Caco-2 (cell line): ENCODE data around the gene S1PR3. TPM values are rescaled to one million over a fixed set of nuclear protein-coding genes. Genes with fewer than 3 reads are reported as not detected.

Source experiments
- BruUV-seq: library from RNA; stranded (reverse); fragments of 400-500 nt; replicated peaks from 2 replicates; lab custom pipeline; 2021; lab: Mats Ljungman, UMichigan
- CTCF ChIA-PET: fragments of 300-600 bp; sonication (Branson Sonifier 250); formaldehyde crosslinking; loops from one replicate; lab custom pipeline; 2022; ENCODE audit warnings: antibody characterized with exemption; lab: Charles Lee
- POLR2A ChIA-PET: fragments of 300-600 bp; sonication (Branson Sonifier 250); formaldehyde crosslinking; loops from one replicate; lab custom pipeline; 2022; ENCODE audit warnings: antibody characterized with exemption; lab: Charles Lee
- DNase-seq, 2 experiments: peaks; one replicate each; pipeline versions ENCODE4 v3.0.0 to v3.0.0-alpha.2; 2020 to 2022
- H3K27me3 ChIP-seq: replicated peaks from 2 replicates; pipeline ENCODE4 v1.6.0; 2011; ENCODE audit warnings: low read length; ENCODE audit not compliant: control insufficient read depth, insufficient read depth
- H3K36me3 ChIP-seq: 2 replicates; pipeline ENCODE4 v1.5.1; 2011; ENCODE audit warnings: low read length; ENCODE audit not compliant: control insufficient read depth, insufficient read depth
- H3K4me1 ChIP-seq: fragments of 250-450 bp; sonication (Bioruptor Pico); 2 replicates; pipeline ENCODE4 v1.5.1; 2020; ENCODE audit warnings: mild to moderate bottlenecking
- H3K4me3 ChIP-seq: 2 replicates; pipeline ENCODE4 v1.5.1; 2011; ENCODE audit warnings: low read depth, mild to moderate bottlenecking, control low read depth, low read length
- H3K9me3 ChIP-seq: fragments of 250-450 bp; sonication (Bioruptor Pico); 2 replicates; pipeline ENCODE4 v1.5.1; 2020; ENCODE audit warnings: mild to moderate bottlenecking, moderate library complexity
- H3K27ac Mint-ChIP-seq: one replicate; pipeline ENCODE4 v1.8.0; 2022; ENCODE audit warnings: mixed read lengths; ENCODE audit not compliant: unreplicated experiment
- H3K27me3 Mint-ChIP-seq: one replicate; pipeline ENCODE4 v1.8.0; 2022; ENCODE audit warnings: mixed read lengths; ENCODE audit not compliant: insufficient read depth, unreplicated experiment
- H3K36me3 Mint-ChIP-seq: one replicate; pipeline ENCODE4 v1.8.0; 2022; ENCODE audit warnings: mild to moderate bottlenecking, mixed read lengths; ENCODE audit not compliant: insufficient read depth, unreplicated experiment
- H3K4me1 Mint-ChIP-seq: one replicate; pipeline ENCODE4 v1.8.0; 2022; ENCODE audit warnings: low read depth, mixed read lengths; ENCODE audit not compliant: unreplicated experiment
- H3K4me3 Mint-ChIP-seq: one replicate; pipeline ENCODE4 v1.8.0; 2022; ENCODE audit warnings: mild to moderate bottlenecking, moderate library complexity, mixed read lengths; ENCODE audit not compliant: unreplicated experiment
- H3K9me3 Mint-ChIP-seq: one replicate; pipeline ENCODE4 v1.8.0; 2022; ENCODE audit warnings: mixed read lengths; ENCODE audit not compliant: unreplicated experiment
- intact Hi-C: fragments of 100-400 bp; cut with micrococcal nuclease; formaldehyde crosslinking; loops from one replicate; pipeline ENCODE4 v1.10.0; 2022; ENCODE audit not compliant: unreplicated experiment
- total RNA-seq: library from RNA; stranded (reverse); gene quantifications from 2 replicates; pipeline ENCODE4 v1.2.3, GENCODE V29; 2022
- TF ChIP-seq, protein P1 (sequence below), 2 experiments: fragments of 200-600 bp in 1 of 2; IDR thresholded peaks; 1 replicate in 1 of 2; 2 replicates in 1 of 2; pipeline versions ENCODE4 v1.5.1 to v1.8.0; 2011 to 2022; ENCODE audit warnings: antibody characterized with exemption in 1 of 2, control low read depth in 1 of 2, inconsistent platforms in 1 of 2, low read depth in 1 of 2, low read length in 1 of 2, mild to moderate bottlenecking in 1 of 2, moderate library complexity in 1 of 2; ENCODE audit not compliant: insufficient read depth in 1 of 2, severe bottlenecking in 1 of 2, unreplicated experiment in 1 of 2

The S1PR3 gene
- total RNA-seq, 1 experiment from 2014 or later, result 1.00 TPM

DNA sequence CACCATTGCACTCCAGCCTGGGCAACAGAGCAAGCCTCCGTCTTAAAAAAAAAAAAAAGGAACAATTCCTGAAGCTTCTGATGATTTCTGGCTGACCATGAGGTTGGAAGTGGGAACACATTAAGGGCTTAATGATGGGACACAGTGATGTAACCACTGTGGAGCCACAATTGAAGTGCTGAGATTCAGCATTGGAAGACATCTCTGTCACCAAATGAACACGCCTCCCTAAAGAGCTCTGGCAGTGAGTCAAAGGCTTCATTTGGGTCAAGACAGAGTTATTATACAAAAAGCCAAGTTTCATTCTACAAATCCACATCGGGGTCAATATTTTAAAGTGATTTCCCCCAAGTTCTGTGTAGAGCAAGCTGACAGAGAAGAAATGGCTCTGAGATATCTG, 4.5 kb upstream of the S1PR3 start:
- Mint-ChIP-seq H3K4me1 (no peaks in the 10 kb centered on the region), H3K36me3 (no peaks in the 10 kb centered on the region), H3K9me3 (no peaks in the 10 kb centered on the region), H3K4me3 (no peak overlapping the region), H3K27me3 (no peaks in the 10 kb centered on the region), H3K27ac (no peak overlapping the region)
- TF ChIP-seq, protein P1, sequence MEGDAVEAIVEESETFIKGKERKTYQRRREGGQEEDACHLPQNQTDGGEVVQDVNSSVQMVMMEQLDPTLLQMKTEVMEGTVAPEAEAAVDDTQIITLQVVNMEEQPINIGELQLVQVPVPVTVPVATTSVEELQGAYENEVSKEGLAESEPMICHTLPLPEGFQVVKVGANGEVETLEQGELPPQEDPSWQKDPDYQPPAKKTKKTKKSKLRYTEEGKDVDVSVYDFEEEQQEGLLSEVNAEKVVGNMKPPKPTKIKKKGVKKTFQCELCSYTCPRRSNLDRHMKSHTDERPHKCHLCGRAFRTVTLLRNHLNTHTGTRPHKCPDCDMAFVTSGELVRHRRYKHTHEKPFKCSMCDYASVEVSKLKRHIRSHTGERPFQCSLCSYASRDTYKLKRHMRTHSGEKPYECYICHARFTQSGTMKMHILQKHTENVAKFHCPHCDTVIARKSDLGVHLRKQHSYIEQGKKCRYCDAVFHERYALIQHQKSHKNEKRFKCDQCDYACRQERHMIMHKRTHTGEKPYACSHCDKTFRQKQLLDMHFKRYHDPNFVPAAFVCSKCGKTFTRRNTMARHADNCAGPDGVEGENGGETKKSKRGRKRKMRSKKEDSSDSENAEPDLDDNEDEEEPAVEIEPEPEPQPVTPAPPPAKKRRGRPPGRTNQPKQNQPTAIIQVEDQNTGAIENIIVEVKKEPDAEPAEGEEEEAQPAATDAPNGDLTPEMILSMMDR (IDR thresholded peaks at IDR 0.05; ENCODE audit: insufficient read depth in 1 of 2, low read depth in 1 of 2, low read length in 1 of 2, severe bottlenecking in 1 of 2, unreplicated experiment in 1 of 2), result no peak
- no peaks in the 10 kb centered on the region for H3K36me3 ChIP-seq
- no peaks in the 10 kb centered on the region for H3K4me1 ChIP-seq
- no TSS peak for BruUV-seq
- ChIA-PET CTCF (no interaction called here), POLR2A (no interaction called here)
- no peaks in the 10 kb centered on the region for H3K27me3 ChIP-seq
- H3K9me3 ChIP-seq, result peaks cover 4% of the 10 kb centered on the region; the same call in 1 of the 2 replicates
- no peak for DNase-seq
- intact Hi-C loops, result no loop called here
- H3K4me3 ChIP-seq, result no peak overlapping the region

DNA sequence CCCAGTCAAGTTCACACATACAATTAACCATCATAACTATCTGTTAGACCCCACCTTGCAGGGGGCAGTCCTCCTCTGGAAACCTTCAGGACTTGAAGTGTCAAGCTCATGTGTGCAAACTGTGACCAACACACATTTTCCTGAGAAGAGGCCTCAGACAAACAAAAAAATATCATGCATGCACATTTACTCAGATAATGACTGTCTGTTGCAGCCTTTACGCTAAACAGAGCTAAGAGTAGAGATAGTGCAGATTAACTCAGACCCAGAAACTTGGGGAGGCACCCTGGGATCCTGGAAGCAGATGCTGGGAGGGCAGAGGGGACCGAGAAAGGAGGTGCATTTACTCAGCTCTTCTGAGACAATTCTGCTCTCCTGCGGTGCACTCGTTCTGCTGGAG, 3.6 kb upstream of the S1PR3 start:
- no peak for DNase-seq
- POLR2A ChIA-PET, result no interaction called here

DNA sequence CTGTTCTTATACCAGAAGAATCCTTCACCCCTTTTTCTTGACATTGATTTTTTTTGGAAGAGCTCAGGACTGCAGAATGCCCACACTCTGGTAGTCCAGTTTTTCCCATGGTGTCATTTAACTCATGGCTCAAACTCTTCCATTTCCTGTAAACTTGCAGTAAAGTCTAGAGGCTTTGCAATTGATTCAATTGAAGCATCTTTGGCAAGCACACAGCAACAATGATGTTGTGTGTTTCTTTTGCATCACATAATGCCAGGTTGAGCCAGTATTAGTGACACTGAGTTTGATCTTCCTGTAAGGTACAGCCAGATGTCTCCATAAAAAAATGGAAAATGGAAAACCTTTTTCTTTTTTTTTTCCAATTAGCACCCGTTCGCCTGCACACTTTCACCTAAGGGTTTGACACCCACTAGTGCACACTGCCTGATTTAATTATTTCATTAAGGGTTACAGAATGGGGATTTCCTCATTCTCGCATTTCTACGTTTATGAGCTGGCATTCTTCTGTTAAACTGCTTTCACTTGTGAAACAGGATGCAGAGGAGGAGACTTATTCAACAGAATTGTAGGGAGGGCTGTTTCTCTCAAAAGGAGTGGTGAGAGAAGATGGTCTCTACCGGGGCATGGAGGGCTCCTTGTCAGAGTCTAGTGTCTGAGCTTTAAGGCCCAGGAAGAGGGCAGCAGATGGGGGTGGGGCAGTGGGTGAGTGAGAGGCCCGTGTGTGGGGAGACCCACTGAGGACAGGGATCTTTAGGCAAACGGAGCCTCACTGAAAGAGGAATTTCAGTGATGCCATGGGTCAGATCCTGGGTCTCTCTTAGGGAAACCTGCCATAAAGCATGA, 2.2 kb upstream of the S1PR3 start:
- Histone ChIP-seq H3K4me3 (no peak overlapping the region), H3K27me3 (no peaks in the 10 kb centered on the region), H3K4me1 (no peaks in the 10 kb centered on the region), H3K9me3 (no peaks in the 10 kb centered on the region), H3K36me3 (no peaks in the 10 kb centered on the region)
- Mint-ChIP-seq H3K4me3 (no peak overlapping the region), H3K27ac (no peak overlapping the region), H3K36me3 (no peaks in the 10 kb centered on the region), H3K27me3 (no peaks in the 10 kb centered on the region), H3K4me1 (no peaks in the 10 kb centered on the region), H3K9me3 (no peaks in the 10 kb centered on the region)
- TF ChIP-seq, protein P1 (IDR thresholded peaks at IDR 0.05; ENCODE audit: insufficient read depth in 1 of 2, low read depth in 1 of 2, low read length in 1 of 2, severe bottlenecking in 1 of 2, unreplicated experiment in 1 of 2), result no peak
- DNase-seq, result no peak
- ChIA-PET POLR2A (no interaction called here), CTCF (no interaction called here)
- intact Hi-C loops, result no loop called here
- no TSS peak for BruUV-seq

More for the DNA sequence above, 3.6 kb upstream of the S1PR3 start:
- no TSS peak for BruUV-seq
- no peaks in the 10 kb centered on the region for H3K9me3 ChIP-seq
- H3K4me1 Mint-ChIP-seq, result no peaks in the 10 kb centered on the region
- CTCF ChIA-PET, result no interaction called here
- H3K27me3 Mint-ChIP-seq, result no peaks in the 10 kb centered on the region
- H3K36me3 ChIP-seq, result no peaks in the 10 kb centered on the region
- no peak overlapping the region for H3K4me3 ChIP-seq
- H3K36me3 Mint-ChIP-seq, result no peaks in the 10 kb centered on the region
- no peaks in the 10 kb centered on the region for H3K27me3 ChIP-seq
- no peaks in the 10 kb centered on the region for H3K4me1 ChIP-seq
- no peak overlapping the region for H3K4me3 Mint-ChIP-seq
- no peaks in the 10 kb centered on the region for H3K9me3 Mint-ChIP-seq
- TF ChIP-seq, protein P1 (IDR thresholded peaks at IDR 0.05; ENCODE audit: insufficient read depth in 1 of 2, low read depth in 1 of 2, low read length in 1 of 2, severe bottlenecking in 1 of 2, unreplicated experiment in 1 of 2), result no peak
- H3K27ac Mint-ChIP-seq, result no peak overlapping the region
- intact Hi-C loops, result no loop called here
